SK-N-SH treated with all-trans-retinoic acid at 6 μM for 48 hours (cell line): ENCODE measurements around the gene MCIDAS.

Source experiments
- ARNTL ChIP-seq: fragments of 450-650 bp; formaldehyde crosslinking; IDR thresholded peaks from 2 replicates; pipeline ENCODE4 v1.5.0; 2020; ENCODE audit warnings: low read depth, mild to moderate bottlenecking, moderate library complexity, borderline replicate concordance
- BACH2 ChIP-seq: fragments of 250-450 bp; sonication (Bioruptor Pico); IDR thresholded peaks from 2 replicates; pipeline ENCODE4 v1.9.0; 2021; ENCODE audit warnings: mild to moderate bottlenecking, borderline replicate concordance
- OSR1 ChIP-seq: fragments of 250-450 bp; sonication (Bioruptor Pico); IDR thresholded peaks from 2 replicates; pipeline ENCODE4 v1.8.0; 2022; ENCODE audit warnings: moderate library complexity, mild to moderate bottlenecking, inconsistent platforms
- PPARA ChIP-seq: fragments of 250-450 bp; sonication (Bioruptor Pico); IDR thresholded peaks from 2 replicates; pipeline ENCODE4 v1.5.0; 2020; ENCODE audit warnings: mild to moderate bottlenecking, borderline replicate concordance
- RARB ChIP-seq: fragments of 250-450 bp; sonication (Bioruptor Pico); IDR thresholded peaks from 2 replicates; pipeline ENCODE4 v1.8.0; 2021; ENCODE audit warnings: mild to moderate bottlenecking, moderate library complexity
- TCF4 ChIP-seq: fragments of 250-450 bp; sonication (Bioruptor Pico); IDR thresholded peaks from 2 replicates; pipeline ENCODE4 v1.8.0; 2021; ENCODE audit warnings: mild to moderate bottlenecking, moderate library complexity, borderline replicate concordance
- TOX ChIP-seq: fragments of 250-450 bp; sonication (Bioruptor Pico); IDR thresholded peaks from 2 replicates; pipeline ENCODE4 v1.8.0; 2021; ENCODE audit warnings: mild to moderate bottlenecking, moderate library complexity, borderline replicate concordance
- ZC3H10 ChIP-seq: fragments of 250-450 bp; sonication (Bioruptor Pico); IDR thresholded peaks from 2 replicates; pipeline ENCODE4 v1.5.1; 2021; ENCODE audit warnings: mild to moderate bottlenecking, moderate library complexity
- ZFP30 ChIP-seq: fragments of 450-650 bp; formaldehyde crosslinking; IDR thresholded peaks from 2 replicates; pipeline ENCODE4 v1.5.0; 2022; ENCODE audit warnings: mild to moderate bottlenecking, moderate library complexity
- ZNF565 ChIP-seq: fragments of 450-650 bp; formaldehyde crosslinking; conservative IDR thresholded peaks from 2 replicates; pipeline ENCODE4 v1.5.0; 2020; ENCODE audit warnings: low read depth, mild to moderate bottlenecking, moderate library complexity
- ZNF70 ChIP-seq: fragments of 450-650 bp; formaldehyde crosslinking; IDR thresholded peaks from 2 replicates; pipeline ENCODE4 v1.5.0; 2020; ENCODE audit warnings: mild to moderate bottlenecking, moderate library complexity
- TF ChIP-seq, protein P1 (sequence below): fragments of 250-450 bp; sonication (Bioruptor Pico); IDR thresholded peaks from 2 replicates; pipeline ENCODE4 v1.8.0; 2020; ENCODE audit warnings: mild to moderate bottlenecking, moderate library complexity, borderline replicate concordance
- TF ChIP-seq, protein P2 (sequence below): fragments of 250-450 bp; sonication (Bioruptor Pico); IDR thresholded peaks from 2 replicates; pipeline ENCODE4 v1.5.0; 2020; ENCODE audit warnings: mild to moderate bottlenecking, moderate library complexity

DNA sequence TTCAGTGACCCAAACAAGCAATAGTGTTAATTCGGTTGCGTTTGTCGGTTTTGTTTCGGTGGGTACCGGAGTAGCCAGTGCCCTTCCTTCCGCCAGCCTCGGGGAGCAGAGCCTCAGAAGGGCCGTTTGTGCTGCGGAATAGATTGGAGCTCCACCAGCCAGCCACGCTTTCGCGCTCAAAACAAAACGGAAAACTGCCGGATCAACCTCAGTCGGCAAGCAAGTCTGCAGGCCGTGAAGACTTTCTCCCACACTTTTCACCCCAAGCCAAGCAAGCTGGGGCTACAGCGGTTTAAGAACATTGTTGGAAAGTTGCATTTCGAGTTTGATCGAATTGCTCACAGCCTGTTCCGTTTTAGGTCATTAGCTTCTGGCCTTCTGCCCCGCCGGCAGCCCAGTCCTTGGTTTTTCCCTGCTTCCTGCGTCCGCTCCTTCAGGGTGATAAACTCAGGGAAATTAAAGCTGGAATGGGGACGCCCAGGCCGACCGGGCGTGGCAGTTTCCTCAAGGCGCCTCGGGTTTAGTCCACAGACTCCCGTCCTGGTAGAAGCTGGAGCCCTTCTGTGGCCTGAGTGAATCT is 7.1 kb upstream of the MCIDAS start:
- no peak for TF ChIP-seq ZFP30 (CRISPR knock-in tag)
- TF ChIP-seq TOX (CRISPR knock-in tag), result no peak
- no peak for TF ChIP-seq BACH2 (CRISPR knock-in tag)
- TF ChIP-seq, protein P1, sequence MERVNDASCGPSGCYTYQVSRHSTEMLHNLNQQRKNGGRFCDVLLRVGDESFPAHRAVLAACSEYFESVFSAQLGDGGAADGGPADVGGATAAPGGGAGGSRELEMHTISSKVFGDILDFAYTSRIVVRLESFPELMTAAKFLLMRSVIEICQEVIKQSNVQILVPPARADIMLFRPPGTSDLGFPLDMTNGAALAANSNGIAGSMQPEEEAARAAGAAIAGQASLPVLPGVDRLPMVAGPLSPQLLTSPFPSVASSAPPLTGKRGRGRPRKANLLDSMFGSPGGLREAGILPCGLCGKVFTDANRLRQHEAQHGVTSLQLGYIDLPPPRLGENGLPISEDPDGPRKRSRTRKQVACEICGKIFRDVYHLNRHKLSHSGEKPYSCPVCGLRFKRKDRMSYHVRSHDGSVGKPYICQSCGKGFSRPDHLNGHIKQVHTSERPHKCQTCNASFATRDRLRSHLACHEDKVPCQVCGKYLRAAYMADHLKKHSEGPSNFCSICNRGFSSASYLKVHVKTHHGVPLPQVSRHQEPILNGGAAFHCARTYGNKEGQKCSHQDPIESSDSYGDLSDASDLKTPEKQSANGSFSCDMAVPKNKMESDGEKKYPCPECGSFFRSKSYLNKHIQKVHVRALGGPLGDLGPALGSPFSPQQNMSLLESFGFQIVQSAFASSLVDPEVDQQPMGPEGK (CRISPR knock-in tag), result no peak
- TF ChIP-seq PPARA (CRISPR knock-in tag), result no peak
- no peak for TF ChIP-seq TCF4
- no peak for TF ChIP-seq ZNF565 (CRISPR knock-in tag)
- TF ChIP-seq, protein P2, sequence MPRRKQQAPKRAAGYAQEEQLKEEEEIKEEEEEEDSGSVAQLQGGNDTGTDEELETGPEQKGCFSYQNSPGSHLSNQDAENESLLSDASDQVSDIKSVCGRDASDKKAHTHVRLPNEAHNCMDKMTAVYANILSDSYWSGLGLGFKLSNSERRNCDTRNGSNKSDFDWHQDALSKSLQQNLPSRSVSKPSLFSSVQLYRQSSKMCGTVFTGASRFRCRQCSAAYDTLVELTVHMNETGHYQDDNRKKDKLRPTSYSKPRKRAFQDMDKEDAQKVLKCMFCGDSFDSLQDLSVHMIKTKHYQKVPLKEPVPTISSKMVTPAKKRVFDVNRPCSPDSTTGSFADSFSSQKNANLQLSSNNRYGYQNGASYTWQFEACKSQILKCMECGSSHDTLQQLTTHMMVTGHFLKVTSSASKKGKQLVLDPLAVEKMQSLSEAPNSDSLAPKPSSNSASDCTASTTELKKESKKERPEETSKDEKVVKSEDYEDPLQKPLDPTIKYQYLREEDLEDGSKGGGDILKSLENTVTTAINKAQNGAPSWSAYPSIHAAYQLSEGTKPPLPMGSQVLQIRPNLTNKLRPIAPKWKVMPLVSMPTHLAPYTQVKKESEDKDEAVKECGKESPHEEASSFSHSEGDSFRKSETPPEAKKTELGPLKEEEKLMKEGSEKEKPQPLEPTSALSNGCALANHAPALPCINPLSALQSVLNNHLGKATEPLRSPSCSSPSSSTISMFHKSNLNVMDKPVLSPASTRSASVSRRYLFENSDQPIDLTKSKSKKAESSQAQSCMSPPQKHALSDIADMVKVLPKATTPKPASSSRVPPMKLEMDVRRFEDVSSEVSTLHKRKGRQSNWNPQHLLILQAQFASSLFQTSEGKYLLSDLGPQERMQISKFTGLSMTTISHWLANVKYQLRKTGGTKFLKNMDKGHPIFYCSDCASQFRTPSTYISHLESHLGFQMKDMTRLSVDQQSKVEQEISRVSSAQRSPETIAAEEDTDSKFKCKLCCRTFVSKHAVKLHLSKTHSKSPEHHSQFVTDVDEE, result no peak
- no peak for TF ChIP-seq OSR1 (CRISPR knock-in tag)
- no peak for TF ChIP-seq ZNF70 (CRISPR knock-in tag)
- TF ChIP-seq ZC3H10, result no peak
- TF ChIP-seq RARB (CRISPR knock-in tag), result no peak
- no peak for TF ChIP-seq ARNTL (CRISPR knock-in tag)
